D721Med (cell line): ENCODE data around the gene EXT2.
A peak's percentile ranks its signal among the peaks of the same experiment; 100 is the strongest.

ENCODE experiments used
- DNase-seq: peaks from one replicate; pipeline ENCODE4 v3.0.0; 2011; ENCODE audit warnings: low spot score; ENCODE audit not compliant: insufficient read length
- FAIRE-seq: peaks from 2 replicates; lab custom pipeline; 2011; peaks lifted over from hg19 to GRCh38; lab: Jason Lieb, UNC
- TF ChIP-seq, protein P1 (sequence below): IDR thresholded peaks from 2 replicates; pipeline ENCODE4 v1.5.1; 2012; ENCODE audit warnings: mild to moderate bottlenecking, control low read depth; ENCODE audit not compliant: insufficient read depth; ENCODE audit errors: missing control alignments

EXT2 gene

DNA sequence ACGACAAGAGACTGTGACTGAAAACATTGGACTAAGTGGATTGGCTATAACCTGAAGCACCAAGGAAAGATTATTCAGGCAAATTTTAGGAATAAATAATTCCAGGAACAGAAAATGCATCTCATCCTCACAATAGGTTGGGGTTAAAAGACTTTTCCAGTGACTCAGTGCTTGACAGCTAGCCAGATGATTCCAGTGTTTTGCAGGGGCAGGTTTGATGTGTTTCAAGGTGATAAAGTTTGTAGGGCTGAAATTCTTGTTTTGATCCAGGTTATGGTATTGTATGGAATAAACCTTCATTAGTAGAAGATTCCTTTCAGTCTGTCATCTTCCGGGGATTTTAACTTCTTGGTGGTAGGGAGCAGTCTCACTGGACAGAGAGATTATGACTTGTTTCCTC, 2.3 kb downstream of the EXT2 start:
- DNase-seq (no peak), FAIRE-seq (no peak)
- TF ChIP-seq, protein P1, sequence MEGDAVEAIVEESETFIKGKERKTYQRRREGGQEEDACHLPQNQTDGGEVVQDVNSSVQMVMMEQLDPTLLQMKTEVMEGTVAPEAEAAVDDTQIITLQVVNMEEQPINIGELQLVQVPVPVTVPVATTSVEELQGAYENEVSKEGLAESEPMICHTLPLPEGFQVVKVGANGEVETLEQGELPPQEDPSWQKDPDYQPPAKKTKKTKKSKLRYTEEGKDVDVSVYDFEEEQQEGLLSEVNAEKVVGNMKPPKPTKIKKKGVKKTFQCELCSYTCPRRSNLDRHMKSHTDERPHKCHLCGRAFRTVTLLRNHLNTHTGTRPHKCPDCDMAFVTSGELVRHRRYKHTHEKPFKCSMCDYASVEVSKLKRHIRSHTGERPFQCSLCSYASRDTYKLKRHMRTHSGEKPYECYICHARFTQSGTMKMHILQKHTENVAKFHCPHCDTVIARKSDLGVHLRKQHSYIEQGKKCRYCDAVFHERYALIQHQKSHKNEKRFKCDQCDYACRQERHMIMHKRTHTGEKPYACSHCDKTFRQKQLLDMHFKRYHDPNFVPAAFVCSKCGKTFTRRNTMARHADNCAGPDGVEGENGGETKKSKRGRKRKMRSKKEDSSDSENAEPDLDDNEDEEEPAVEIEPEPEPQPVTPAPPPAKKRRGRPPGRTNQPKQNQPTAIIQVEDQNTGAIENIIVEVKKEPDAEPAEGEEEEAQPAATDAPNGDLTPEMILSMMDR, result no peak

DNA sequence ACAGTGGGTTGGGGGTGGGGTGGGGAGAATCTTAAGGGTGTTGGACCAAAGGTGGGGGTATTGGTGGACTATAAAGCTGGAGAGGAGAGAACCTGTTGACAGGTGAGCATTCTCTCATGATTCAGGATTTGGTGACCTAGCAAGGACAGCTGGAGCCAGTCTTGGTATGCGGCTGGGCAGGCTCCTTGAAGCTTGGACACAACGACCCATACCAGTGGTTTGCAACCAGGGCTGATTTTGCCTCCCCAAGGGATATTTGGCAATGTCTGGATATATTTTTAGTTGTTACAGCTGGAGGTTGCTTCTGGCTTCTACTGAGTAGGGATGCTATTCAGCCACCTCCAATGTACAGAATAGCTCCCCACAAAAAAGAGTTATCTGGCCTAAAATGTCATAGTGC, 5.6 kb downstream of the EXT2 start:
- FAIRE-seq, result no peak
- no peak for DNase-seq
- TF ChIP-seq, protein P1, result no peak

DNA sequence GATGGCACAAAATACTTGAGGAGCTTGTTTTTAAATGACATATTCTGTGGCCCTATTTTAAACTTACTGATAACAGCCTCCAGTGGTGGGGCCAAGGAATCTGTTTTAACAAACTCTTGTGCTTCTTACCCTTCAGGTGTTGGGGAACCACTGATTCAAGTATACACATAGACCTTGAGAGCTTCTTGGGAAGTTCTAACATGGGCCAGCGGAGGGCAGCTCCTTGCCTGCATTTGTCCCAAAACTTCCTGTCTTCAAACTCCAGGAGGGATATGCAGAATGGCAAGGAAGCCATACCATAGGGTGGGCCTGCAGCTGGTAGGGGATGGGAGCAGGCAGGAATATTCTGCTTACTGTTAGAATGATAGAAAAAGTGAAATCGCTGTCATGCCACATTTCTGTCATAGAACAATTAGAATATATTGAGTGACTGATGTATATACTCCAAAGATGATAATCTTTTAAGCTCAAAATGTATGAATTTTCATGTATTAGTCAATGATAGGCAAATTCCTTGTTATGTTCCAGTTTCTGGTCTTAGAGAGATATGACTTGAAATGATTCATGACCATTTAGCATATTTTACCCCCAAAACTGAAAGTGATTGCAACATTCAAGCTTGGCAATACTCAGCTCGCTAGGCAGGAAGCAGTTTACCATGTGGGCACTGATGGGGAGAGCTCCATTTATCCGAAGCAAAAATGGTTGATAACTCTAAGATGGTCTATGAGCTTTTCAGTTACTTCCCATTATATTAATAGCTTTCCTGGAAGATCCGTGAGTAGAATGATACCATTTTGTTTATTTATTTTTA, 9.2 kb downstream of the EXT2 start:
- TF ChIP-seq, protein P1, result no peak
- FAIRE-seq, result no peak

DNA sequence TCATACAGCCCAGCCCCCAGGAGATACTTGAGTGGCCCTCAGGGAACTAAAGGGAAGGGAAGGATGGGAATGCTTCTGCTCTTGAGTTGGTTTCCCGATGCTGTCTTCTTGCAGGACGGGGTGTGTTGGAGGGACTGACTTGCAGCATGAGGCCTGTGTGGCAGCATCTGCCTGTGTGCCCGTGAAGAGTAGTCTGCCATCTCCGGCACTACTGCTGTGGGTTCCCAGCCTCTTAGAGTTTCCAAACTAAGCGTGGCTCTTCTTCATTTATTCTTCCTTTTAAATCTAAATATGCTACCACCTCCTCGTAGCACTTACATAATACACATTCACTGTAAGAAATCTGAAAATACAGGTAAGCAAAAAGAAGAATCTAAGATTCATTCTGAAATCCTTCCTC, 12.8 kb downstream of the EXT2 start:
- TF ChIP-seq, protein P1, result no peak
- no peak for DNase-seq
- no peak for FAIRE-seq

More for the DNA sequence above, 9.2 kb downstream of the EXT2 start:
- DNase-seq, result no peak

DNA sequence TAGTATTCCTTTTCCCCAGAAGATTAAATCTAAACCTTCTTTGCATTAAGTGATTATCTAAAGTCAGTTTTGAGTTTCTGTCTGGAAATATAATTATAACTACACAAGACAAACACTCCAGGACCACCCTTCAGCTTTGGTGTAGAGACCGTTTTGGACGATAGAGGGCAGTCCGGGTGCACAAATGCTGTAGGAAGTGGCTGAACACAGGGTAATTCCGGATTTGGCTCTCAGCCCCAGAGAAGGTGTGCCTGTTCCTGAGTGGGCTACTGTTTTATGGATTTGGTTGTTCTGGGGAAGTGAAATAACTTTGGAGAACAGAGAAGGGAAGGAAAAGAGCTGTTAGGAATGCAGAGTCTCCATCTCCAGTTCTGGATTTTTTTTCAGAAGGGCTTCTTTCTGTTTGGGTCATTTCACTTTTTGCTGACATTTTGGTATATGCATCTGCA, 14.8 kb downstream of the EXT2 start:
- no peak for FAIRE-seq
- TF ChIP-seq, protein P1, result peak; percentile 94

DNA sequence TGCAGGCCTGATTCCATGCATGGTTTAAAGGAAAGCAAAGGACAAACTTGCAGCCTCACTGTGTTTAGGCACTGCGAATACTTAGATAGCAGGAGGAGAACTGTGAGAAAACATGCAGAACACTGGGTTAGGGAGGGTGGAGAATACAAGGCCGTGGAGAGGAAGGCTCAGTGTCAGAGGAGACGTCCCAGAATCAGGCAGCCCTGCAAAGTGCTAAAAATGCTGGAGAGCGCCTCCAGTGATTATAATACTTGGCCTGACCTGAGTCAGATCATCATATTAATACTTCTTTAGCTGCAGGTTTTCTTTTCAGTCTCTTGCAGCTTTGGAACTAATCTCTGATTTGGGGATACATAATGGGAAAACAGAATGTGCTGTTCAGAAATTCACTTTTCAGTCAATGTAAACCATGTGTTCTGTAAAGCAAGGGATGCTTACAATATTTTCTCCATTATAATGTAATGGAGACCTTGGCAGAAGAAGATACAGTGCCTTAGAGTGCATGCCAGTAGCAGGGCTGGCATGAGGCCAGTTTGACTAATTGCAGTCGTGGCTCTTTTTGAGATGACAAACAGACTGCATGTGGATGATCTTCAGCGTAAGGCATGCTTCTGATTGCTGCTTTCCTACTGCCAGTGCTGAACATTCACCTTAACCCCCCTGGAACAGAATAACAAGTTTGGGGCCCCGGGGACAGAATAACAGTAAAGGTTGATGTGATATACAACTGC, 16.8 kb downstream of the EXT2 start:
- no peak for DNase-seq
- TF ChIP-seq, protein P1, result no peak
- FAIRE-seq, result no peak

More for the DNA sequence above, 14.8 kb downstream of the EXT2 start:
- DNase-seq, result peak; percentile 27
